OCI-LY1 (cell line): ENCODE measurements around the gene METTL2B.

Experiments used
- CTCF ChIP-seq: fragments of 200-600 bp; sonication (generic), shearing (Covaris generic); IDR thresholded peaks from 2 replicates; pipeline ENCODE4 v1.5.1; 2017; ENCODE audit warnings: mild to moderate bottlenecking, antibody characterized with exemption, low read length, moderate library complexity, mixed read lengths
- EZH2 ChIP-seq: fragments of 200-600 bp; sonication (generic), shearing (Covaris generic); IDR thresholded peaks from 2 replicates; pipeline ENCODE4 v1.8.0; 2017; ENCODE audit warnings: borderline replicate concordance, mixed run types, mild to moderate bottlenecking, antibody characterized with exemption, low read length, moderate library complexity, mixed read lengths

- no peak for TF ChIP-seq CTCF
- no peak for TF ChIP-seq EZH2
Measured at GRCh38 chr7:128431221-128431620, 45.3 kb upstream of the METTL2B start.
